Right kidney (tissue), 9 donors: ENCODE data around the gene MTRR.

Experiments used
- DNase-seq: peaks from one replicate; pipeline ENCODE4 v3.0.0-alpha.2; 2016
- long read RNA-seq, 8 donors: transcript quantifications; one replicate each; lab custom pipeline, GENCODE V29; 2026

The MTRR gene
- long read RNA-seq, donor 1, partial matches to known transcripts: 0 of 4 reads
- long read RNA-seq, donor 1, other reads (novel, unspliced or antisense): 0 of 4 reads
- long read RNA-seq, donor 2, partial matches to known transcripts: 0 of 2 reads
- long read RNA-seq, donor 2, other reads (novel, unspliced or antisense): 0 of 2 reads
- long read RNA-seq, donor 3, partial matches to known transcripts: 0 of 3 reads
- long read RNA-seq, donor 3, other reads (novel, unspliced or antisense): 0 of 3 reads
- long read RNA-seq, donor 4, partial matches to known transcripts: 0 of 6 reads
- long read RNA-seq, donor 4, other reads (novel, unspliced or antisense): 0 of 6 reads
- long read RNA-seq, donor 5, partial matches to known transcripts: 0 of 2 reads
- long read RNA-seq, donor 5, other reads (novel, unspliced or antisense): 0 of 2 reads
- long read RNA-seq, donor 6, partial matches to known transcripts: 5 of 10 reads
- long read RNA-seq, donor 6, other reads (novel, unspliced or antisense): 0 of 10 reads
- long read RNA-seq, donor 7, partial matches to known transcripts: 29 of 46 reads
- long read RNA-seq, donor 7, other reads (novel, unspliced or antisense): 11 of 46 reads
- long read RNA-seq, donor 8, partial matches to known transcripts: 0 of 7 reads
- long read RNA-seq, donor 8, other reads (novel, unspliced or antisense): 0 of 7 reads

DNA sequence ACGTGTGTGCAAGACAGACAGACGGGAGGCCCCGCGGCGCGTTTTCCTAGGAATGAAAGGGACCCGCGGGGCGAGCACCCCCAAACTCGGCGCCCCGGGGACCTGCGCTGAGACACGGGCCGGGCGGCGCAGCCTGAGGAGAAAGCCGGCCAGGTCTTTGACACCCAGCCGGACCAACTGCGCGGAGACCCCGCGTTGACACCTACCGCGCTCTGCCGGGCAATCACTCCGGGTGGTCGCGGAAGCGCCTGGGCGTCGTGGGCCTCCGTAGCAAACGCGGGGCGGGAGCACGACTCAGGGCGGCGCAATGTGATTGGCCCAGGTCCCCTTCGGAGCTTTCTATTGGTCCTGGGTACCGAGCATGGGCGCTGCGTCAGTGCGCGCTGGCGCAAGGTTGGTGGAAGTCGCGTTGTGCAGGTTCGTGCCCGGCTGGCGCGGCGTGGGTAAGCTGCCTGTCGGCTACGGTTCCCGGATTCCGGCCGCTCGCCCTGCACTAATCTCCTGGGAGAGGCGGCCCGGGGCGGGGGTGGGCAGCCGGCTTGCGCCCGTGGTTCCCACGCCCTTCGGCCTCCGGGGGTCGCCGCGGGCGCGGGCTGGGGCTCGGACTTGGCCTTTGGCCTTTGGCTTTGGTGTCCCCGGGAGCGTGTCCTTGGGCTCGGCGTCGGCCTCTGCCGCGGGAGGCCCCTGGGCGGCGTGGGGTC, at the start of gene MTRR, which contains the start of gene FASTKD3:
Gene MTRR (plus strand): TSS at position 376 of the 701 bp plus-strand sequence. CDS start 1,647 bp downstream, outside the sequence.
Gene FASTKD3 (minus strand): TSS at position 259 of the 701 bp plus-strand sequence. CDS start 948 bp downstream, outside the sequence.
- peak; percentile 85 for DNase-seq

DNA sequence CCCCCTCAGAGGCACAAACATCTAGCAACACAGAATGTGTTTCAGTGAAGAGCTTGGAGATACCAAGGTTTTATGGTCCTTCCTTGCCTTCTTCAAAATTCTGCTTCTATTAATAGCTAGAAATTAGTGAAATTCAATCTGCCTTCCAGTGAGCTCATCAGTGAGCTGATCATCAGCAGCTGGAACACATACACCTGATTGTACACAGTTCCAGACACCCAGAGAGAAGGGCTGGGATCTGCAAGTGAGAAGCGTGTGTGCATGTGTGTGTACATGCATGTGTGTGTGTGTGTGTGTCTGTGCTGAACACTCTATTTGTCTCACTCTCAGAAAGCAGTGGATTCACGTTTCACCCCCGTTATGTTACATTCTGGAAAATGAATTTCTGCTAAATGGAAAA, 46.5 kb upstream of the MTRR start:
- DNase-seq: no peak

DNA sequence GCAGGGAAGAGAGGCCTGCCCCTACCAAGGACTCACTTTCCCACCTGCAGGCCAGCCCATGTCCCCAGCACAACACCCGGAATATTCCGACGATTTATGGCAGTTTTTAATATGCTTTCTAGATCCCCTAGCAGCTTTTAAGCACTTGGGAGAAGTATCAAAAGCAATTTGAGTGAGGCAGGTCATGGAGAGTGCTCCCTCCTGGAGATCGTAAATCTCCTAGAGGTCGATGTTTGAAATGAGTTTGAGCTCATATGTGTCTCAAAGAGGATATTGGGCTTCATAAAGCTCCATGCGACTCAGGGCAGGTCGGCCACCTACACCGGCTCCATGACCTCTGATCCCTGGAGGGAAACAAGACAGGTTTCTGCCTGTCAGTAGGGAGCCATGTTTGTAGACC, 45.4 kb upstream of the MTRR start:
- DNase-seq: no peak

DNA sequence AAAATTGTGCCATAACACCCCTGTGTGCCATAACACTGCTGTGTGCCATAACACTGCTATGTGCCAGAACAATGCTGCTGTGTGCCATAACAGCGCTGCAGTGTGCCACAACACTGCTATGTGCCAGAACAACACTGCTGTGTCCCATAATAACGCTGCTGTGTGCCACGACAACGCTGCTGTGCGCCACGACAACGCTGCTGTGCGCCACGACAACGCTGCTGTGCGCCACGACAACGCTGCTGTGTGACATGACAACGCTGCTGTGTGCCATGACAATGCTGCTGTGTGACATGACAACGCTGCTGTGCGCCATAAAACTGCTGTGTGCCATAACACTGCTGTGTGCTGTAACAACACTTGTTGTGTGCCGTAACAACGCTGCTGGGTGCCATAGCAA, 44.0 kb upstream of the MTRR start:
- DNase-seq: no peak

DNA sequence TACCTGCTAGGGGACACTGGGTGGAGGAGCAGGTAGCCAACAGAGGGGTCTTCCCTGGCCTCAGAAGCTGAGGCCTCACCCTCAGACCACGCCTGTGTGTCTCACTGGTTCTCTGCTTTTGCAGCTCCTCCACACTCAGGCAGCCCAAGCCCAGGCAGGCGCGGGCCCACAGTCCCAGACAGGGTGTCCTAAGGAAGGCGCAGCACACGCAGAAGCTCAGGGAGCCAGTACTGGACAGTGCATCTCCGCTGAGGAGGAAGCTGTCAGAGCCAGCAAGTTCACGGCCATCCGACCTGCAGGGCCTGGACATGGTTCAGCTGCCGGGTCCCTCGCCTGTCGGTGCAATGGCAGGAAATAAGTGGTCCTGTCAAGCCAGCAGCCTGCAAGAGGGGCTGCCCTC, 43.3 kb upstream of the MTRR start:
- no peak for DNase-seq

DNA sequence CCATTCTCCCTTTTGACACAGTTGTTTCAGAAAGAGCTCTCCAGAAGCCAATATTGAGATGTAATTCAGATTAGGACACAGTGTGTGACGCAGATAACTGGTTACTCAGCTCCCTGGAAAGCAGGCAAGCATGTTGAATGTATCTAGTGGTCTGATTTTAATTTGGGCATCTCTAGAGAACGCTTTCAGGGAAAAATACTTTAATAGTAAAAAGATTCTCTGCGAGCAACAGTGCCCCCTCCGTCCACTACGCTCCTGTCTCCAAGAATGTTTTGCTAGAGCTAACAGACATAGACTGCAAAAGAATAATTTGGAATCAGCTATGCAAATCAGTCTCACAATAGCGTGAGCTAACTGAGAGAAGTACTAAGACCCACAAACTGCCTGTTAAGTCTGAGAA, 41.3 kb upstream of the MTRR start:
- no peak for DNase-seq

DNA sequence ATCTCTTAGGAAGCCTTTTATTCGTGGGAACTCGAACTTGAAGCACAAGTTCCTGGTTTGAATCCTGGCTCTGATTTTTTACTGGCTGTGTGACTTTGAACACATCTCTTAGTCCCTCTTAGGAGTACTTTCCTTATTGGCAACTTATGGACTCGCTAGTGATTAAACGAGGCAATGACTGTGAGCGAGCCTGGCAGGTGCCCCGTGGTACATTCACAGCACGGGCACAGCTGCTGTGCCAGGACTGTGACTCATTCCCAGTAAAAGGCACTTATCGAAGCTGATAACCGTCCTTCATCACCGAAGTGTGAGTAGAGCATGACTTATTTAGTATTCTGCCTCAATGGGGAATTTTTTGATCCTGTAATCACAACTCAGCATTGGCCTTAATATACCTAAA, 40.7 kb upstream of the MTRR start:
- no peak for DNase-seq

DNA sequence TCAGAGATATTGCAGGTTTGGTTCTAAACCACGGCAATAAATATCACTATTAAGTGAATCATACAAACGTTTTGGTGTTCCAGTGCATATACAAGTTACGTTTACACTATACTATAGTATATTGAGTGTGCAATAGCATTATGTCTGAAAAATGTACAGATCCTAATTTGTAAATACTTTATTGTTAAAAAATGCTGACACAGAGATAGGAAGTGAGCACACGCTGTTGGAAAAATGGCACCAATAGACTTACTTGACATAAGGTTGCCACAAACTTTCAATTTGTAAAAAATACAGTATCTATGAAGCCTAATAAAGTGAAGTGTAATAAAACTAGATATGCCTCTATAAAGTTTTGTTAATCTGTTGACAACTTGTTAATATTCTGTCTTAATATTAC, 34.0 kb upstream of the MTRR start:
- DNase-seq: no peak

DNA sequence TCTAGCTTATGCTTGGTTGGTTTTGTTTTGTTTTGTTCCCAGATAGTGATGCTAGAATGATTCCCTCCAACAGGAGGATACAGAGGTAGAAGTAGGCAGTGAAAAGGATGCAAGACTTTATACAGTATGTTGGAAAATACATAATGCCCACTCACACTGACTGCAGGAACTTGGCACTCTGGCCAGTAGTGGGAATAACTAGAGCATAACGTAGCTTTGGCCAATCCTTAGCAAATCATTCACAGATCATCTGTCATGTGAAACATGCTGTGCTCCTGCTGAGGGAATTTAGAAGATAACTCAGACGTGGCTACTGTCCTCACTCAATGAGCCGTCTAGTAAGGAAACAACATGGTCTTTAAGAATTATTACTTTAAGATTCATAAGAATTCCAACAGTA, 31.5 kb upstream of the MTRR start:
- DNase-seq: no peak

DNA sequence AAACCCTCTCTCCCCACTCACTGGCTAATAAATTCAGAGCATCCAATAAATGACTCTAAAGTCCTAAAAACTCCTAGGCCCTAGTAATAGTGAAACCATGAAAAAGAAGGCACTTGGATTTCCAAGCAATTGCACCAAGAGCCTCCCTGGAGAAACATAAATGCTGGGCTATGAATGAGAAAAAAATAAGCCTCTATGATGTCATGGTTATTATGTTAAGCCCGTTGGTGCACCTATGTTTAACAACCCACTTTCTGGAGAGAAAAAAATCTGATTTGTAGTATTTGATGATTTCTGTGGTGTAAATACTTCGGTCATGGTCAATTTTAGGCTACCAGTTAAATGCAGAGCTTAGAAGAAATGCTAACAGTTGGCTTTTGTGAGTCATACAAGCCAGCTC, 26.4 kb upstream of the MTRR start:
- no peak for DNase-seq

DNA sequence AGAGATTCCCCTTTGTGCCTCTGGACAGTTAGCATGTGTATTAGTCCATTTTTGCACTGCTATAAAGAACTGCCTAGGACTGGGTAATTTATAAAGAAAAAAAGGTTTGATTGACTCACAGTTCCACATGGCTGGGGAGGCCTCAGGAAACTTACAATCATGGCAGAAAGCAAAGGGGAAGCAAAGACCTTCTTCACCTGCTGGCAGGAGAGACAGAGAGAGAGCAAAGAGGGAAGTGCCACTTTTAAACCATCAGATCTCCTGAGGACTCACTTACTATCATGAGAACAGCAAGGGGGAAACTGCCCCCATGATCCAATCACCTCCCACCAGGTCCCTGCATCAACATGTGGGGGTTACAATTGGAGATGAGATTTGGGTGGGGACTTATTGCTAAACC, 24.0 kb upstream of the MTRR start:
- no peak for DNase-seq

DNA sequence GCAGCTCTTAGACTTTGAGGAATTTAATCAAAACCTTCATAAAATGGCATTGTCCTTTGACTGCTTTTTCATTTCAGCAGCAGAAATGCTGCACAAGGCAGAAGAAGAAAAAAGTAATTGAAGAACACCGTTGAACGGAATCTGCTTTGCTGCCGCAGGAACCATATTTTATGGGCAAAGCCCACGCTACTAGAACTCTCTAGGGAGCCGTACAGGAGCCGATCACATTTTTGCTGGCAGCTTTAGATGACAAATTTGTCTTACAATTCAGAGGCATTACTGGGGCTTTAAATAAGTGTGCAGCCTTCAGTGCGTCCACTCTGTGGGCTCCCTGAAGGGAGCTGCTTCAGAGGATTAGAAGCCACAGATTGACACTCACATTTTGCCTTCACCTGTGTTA, 23.4 kb upstream of the MTRR start:
- no peak for DNase-seq

DNA sequence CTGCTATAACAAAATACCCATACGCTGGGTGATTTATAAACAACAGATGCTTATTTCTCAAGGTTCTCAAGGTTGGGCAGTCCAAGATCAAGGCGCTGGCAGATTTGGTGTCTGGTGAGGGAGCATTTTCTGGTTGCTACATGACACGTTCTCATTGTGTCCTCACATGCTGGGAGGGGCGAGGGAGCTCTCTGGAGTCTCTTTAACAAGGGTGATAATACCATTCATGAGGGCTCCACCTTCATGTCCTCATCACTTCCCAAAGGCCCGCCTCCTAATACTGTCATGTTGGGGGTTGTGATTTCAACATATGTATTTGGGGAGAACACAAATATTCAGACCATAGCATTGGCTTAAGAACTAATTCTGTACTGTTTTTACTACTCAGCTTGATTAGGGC, 22.6 kb upstream of the MTRR start:
- no peak for DNase-seq

DNA sequence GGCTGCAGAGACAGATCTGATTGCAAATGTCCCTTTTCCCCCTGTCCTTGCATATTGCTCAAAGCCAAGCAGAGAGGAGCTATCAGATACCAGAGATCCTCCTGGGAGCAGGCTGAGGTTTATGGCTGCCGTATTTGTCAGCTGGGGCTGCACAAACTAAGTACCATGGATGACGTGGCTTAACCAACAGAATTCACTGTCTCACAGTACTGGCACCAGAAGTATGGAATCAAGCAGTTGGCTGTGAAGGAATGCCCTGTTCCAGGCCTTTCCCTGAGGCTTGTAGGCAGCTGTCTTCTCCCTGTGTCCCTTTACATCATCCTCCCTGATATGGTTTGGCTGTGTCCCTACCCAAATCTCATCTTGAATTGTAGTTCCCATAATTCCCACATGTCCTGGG, 20.7 kb upstream of the MTRR start:
- DNase-seq: no peak

DNA sequence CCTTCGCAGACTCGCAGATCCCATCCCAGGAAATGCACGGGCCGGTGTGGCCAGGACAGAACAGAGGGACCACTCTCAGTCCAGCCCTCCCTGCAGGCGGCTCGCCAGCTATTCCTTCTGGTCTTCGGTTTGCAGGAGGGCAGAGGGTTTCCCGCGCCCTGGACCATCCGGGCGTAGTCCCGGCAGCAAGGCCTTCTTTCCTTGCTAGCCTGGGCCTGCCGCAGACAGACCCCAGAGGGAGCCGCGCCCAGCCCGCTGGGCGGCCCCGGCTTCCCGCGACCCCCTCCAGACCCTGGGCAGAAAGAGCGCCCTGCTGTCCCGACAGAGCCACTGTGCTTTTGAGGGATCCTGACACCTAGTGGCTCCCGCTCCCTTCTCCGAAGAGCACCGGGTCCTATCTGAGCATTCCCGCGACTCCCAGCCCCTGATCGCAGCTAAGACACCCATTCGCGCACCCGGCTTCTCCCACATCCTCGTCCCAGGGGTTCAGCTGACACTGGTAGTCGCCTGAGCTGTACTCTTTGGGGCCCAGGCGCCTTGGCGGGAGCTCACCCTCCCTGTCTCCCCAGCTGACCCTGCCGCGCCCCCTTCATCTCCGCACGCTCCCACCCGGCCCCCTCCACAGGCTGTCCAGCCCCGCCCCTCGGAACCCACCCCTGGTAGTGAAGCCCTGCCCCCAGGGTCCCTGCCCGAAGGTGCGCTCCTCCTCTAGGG, 19.1 kb upstream of the MTRR start:
- peak; percentile 81 for DNase-seq

DNA sequence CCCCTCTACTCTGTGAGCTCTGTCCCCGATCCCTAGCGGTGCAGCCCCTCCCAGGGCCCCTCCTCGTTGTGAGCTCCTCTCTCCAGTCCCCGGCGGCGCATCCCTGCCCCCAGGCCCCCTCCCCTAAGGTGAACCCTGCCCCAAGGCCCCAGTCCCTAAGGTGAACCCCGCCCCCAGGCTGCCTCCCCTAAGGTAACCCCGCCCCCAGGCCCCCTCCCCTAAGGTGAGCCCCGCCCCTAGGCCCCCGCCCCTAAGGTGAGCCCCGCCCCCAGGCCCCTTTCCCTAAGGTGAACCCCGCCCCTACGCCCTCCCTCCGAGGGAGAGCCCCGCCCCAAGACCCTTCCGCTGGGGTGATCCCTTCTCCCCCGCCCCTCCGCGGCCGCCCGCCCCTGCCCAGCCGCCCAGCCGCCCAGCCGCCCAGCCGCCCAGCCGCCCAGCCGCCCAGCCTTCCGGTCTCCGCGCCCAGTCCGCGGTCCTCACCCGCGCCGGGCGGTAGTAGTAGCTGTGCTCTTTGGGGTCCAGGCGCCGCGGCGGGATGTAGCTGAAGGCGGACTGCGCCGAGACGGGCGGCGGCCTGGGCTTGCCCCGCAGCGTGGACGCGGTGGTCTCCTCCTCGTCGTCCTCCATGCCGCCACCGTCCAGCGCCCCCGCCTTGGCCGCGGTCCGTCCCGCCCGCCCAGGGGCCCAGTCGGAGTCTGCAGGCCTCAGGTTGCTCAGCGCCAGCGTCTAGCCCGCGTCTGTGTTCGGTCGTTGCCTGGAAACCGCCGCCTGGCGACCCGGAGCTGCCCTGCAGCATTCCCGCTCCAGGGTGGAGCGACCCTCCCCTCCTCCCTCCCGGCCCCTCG, 18.3 kb upstream of the MTRR start, which contains the start of gene CFAP90:
Gene CFAP90 (minus strand): TSS at position 739 of the 845 bp plus-strand sequence. CDS start 112 bp downstream, at position 627.
- peak; percentile 88 for DNase-seq

DNA sequence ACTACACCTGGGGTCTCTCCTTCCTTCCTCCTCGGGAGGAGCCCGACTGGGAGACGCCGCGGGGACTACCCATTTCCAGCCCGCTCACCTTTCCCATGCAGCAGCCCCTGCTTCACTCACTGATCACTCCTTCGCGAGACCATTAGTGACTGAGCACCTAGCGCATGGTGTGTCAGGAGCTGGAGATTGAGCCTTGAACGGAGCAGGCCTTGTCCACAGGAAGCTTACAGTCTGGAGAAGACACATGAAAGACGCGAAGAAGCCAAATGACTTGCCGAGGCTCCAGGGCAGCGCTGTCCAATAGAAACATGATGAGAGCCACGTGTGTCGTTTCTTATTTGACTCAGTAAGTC, 17.7 kb upstream of the MTRR start:
- DNase-seq: no peak

DNA sequence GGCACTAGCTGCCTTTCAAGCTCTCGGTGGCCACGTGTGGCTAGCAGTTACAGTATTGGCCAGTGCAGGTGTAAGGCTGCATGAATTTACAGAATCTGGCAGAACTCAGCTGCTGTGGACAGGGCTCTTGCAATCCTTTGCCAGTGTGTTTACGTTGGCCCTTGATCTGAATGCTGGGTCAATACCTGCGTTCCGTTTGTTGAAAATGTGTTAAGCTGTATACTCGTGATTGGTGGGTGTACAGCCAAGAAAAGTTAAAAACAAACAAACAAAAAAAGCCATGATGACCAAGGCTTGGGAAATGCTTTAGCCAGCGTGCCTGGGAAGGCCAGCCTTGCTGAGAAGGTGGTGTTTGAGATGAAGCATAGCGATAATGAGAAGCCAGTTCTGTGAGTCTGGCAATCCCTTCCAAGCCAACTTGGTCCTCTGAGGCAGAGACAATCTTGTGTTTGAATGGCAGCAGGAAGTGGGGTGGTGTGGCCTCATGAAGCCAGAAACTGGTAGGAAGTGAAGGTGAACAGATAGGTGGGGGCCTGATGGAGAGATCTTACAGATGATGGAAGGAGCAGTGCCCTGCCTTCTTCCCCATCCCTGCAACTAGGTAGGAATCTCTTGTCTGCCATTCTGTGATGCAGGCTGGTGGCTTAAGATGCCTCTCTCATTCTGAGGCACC, 17.2 kb upstream of the MTRR start:
- DNase-seq: no peak

DNA sequence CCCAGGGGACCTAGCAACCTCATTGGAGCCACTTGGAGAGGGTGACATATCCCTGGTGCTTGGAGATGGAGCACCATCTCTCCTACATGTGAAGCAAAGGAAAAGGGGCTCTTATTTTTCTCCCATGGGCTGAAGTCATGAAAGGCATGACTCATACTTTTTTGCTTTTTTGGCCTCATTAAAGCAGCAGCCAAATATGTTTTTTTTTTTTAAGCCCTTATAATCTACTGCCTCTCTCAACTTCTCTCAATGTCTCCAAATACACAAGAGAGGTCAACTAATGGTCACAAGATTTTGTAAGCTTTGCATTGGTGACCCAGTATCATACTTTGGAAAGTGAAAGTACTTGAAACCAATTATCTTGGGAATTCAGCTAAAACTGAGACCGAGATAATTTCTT, 16.4 kb upstream of the MTRR start:
- no peak for DNase-seq

DNA sequence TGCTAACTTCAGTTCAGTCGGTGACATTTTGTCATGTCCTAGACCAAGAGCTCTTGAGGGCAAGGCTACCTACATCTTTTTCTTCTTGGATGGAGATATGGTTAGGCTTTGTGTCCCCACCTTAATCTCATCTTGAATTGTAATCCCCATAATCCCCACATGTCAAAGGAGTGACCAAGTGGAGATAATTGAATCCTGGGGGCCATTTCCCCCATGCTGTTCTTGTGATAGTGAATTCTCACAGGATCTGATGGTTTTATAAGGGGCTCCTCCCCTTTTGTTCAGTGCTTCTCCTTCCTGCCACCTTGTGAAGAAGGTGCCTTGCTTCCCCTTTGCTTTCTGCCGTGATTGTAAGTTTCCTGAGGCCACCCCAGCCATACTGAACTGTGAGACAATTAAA, 16.0 kb upstream of the MTRR start:
- DNase-seq: no peak

DNA sequence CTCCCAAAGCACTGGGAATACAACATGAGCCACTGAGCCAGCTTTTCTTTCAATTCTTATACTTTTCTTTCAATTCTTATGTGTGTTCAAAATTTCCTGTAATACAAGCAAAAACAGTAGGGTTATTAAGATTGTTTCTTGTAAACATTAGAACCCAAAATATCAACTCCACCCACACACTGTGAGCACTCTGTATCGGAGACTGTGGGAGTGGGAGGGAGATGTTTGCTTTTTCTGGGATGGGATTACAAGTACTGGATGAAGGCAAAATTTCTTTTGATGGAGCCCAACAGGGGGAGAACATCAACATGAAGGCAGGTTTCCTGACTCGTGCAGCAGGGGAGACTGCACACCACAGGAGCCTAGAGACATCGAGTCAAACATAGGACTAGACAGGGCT, 13.3 kb upstream of the MTRR start:
- no peak for DNase-seq
